HEK293 (cell line): ENCODE results near the gene SNCG.

ENCODE experiments used
- ATF2 ChIP-seq: fragments of 450-650 bp; formaldehyde crosslinking; IDR thresholded peaks from 2 replicates; pipeline ENCODE4 v1.5.1; 2016; ENCODE audit warnings: missing biosample characterization, missing genetic modification characterization, low read depth
- GLI2 ChIP-seq: fragments of 450-650 bp; formaldehyde crosslinking; IDR thresholded peaks from 2 replicates; pipeline ENCODE4; 2017; ENCODE audit warnings: missing biosample characterization, missing genetic modification characterization, low read depth, borderline replicate concordance
- HOXD13 ChIP-seq: sonication (generic); formaldehyde crosslinking; IDR thresholded peaks from 2 replicates; pipeline ENCODE4 v1.8.0; 2022; ENCODE audit warnings: missing genetic modification reagents, borderline replicate concordance
- IKZF3 ChIP-seq: fragments of 450-650 bp; IDR thresholded peaks from 2 replicates; pipeline ENCODE4 v1.5.0; 2018; ENCODE audit warnings: missing biosample characterization, mild to moderate bottlenecking, missing genetic modification characterization, moderate library complexity
- KLF1 ChIP-seq: fragments of 450-650 bp; formaldehyde crosslinking; IDR thresholded peaks from 2 replicates; pipeline ENCODE4 v1.5.1; 2016; ENCODE audit warnings: missing biosample characterization, missing genetic modification characterization
- KLF16 ChIP-seq: fragments of 450-650 bp; formaldehyde crosslinking; IDR thresholded peaks from 2 replicates; pipeline ENCODE4 v1.5.1; 2017; ENCODE audit warnings: missing biosample characterization, missing genetic modification characterization
- PRDM1 ChIP-seq: fragments of 450-650 bp; formaldehyde crosslinking; IDR thresholded peaks from 2 replicates; pipeline ENCODE4; 2016; ENCODE audit warnings: missing biosample characterization, missing genetic modification characterization
- PRDM10 ChIP-seq: fragments of 450-650 bp; formaldehyde crosslinking; IDR thresholded peaks from 2 replicates; pipeline ENCODE4 v1.5.1; 2016; ENCODE audit warnings: missing biosample characterization, missing genetic modification characterization
- REPIN1 ChIP-seq: fragments of 450-650 bp; formaldehyde crosslinking; IDR thresholded peaks from 2 replicates; pipeline ENCODE4 v1.5.1; 2017; ENCODE audit warnings: missing biosample characterization, missing genetic modification characterization, low read depth
- TCF7L2 ChIP-seq: IDR thresholded peaks from 2 replicates; pipeline ENCODE4 v1.6.1; 2011; ENCODE audit warnings: low read depth, mild to moderate bottlenecking, inconsistent platforms, low read length, moderate library complexity, borderline replicate concordance
- ZIC2 ChIP-seq: fragments of 450-650 bp; formaldehyde crosslinking; IDR thresholded peaks from 2 replicates; pipeline ENCODE4 v1.5.1; 2016; ENCODE audit warnings: missing biosample characterization, missing genetic modification characterization
- ZNF10 ChIP-seq: fragments of 450-650 bp; formaldehyde crosslinking; IDR thresholded peaks from 2 replicates; pipeline ENCODE4 v1.5.1; 2017; ENCODE audit warnings: missing biosample characterization, missing genetic modification characterization
- ZNF138 ChIP-seq: fragments of 450-650 bp; formaldehyde crosslinking; IDR thresholded peaks from 2 replicates; pipeline ENCODE4 v1.5.1; 2016; ENCODE audit warnings: missing biosample characterization, missing genetic modification characterization, borderline replicate concordance
- ZNF16 ChIP-seq: fragments of 450-650 bp; formaldehyde crosslinking; IDR thresholded peaks from 2 replicates; pipeline ENCODE4 v1.5.1; 2016; ENCODE audit warnings: low read depth, missing biosample characterization, missing genetic modification characterization
- ZNF23 ChIP-seq: fragments of 450-650 bp; formaldehyde crosslinking; IDR thresholded peaks from 2 replicates; pipeline ENCODE4 v1.5.1; 2016; ENCODE audit warnings: missing biosample characterization, missing genetic modification characterization, borderline replicate concordance
- ZNF24 ChIP-seq: fragments of 450-650 bp; formaldehyde crosslinking; IDR thresholded peaks from 2 replicates; pipeline ENCODE4 v1.5.1; 2016; ENCODE audit warnings: missing biosample characterization, missing genetic modification characterization
- ZNF248 ChIP-seq: fragments of 450-650 bp; formaldehyde crosslinking; IDR thresholded peaks from 2 replicates; pipeline ENCODE4 v1.5.1; 2017; ENCODE audit warnings: missing biosample characterization, missing genetic modification characterization
- ZNF274 ChIP-seq, 2 experiments: fragments of 200-500 bp in 1 of 2; fragments of 450-650 bp in 1 of 2; sonication (Bioruptor generic) in 1 of 2; formaldehyde crosslinking in 1 of 2; IDR thresholded peaks; 2 replicates each; pipeline versions ENCODE4 v1.5.1 to v1.6.1; 2014 to 2016; ENCODE audit warnings: borderline replicate concordance in 1 of 2, inconsistent platforms in 1 of 2, low read length in 1 of 2, missing biosample characterization in 1 of 2, missing genetic modification characterization in 1 of 2
- ZNF280C ChIP-seq: fragments of 450-650 bp; formaldehyde crosslinking; IDR thresholded peaks from 2 replicates; pipeline ENCODE4 v1.5.1; 2016; ENCODE audit warnings: missing biosample characterization, missing genetic modification characterization
- ZNF362 ChIP-seq: fragments of 450-650 bp; formaldehyde crosslinking; IDR thresholded peaks from 2 replicates; pipeline ENCODE4 v1.5.1; 2016; ENCODE audit warnings: missing biosample characterization, missing genetic modification characterization
- ZNF394 ChIP-seq: fragments of 450-650 bp; formaldehyde crosslinking; IDR thresholded peaks from 2 replicates; pipeline ENCODE4 v1.5.1; 2016; ENCODE audit warnings: missing biosample characterization, missing genetic modification characterization, mild to moderate bottlenecking, moderate library complexity, borderline replicate concordance
- ZNF488 ChIP-seq: fragments of 450-650 bp; formaldehyde crosslinking; IDR thresholded peaks from 2 replicates; pipeline ENCODE4 v1.5.1; 2016; ENCODE audit warnings: missing biosample characterization, missing genetic modification characterization
- ZNF513 ChIP-seq: fragments of 450-650 bp; IDR thresholded peaks from 2 replicates; pipeline ENCODE4 v1.5.1; 2018; ENCODE audit warnings: missing biosample characterization, missing genetic modification characterization
- ZNF548 ChIP-seq: fragments of 450-650 bp; formaldehyde crosslinking; IDR thresholded peaks from 2 replicates; pipeline ENCODE4 v1.5.1; 2016; ENCODE audit warnings: missing biosample characterization, missing genetic modification characterization
- ZNF558 ChIP-seq: fragments of 450-650 bp; formaldehyde crosslinking; IDR thresholded peaks from 2 replicates; pipeline ENCODE4 v1.5.1; 2016; ENCODE audit warnings: missing biosample characterization, missing genetic modification characterization
- ZNF76 ChIP-seq: fragments of 450-650 bp; formaldehyde crosslinking; IDR thresholded peaks from 2 replicates; pipeline ENCODE4; 2016; ENCODE audit warnings: low read depth, missing biosample characterization, missing genetic modification characterization, borderline replicate concordance
- ZNF830 ChIP-seq: fragments of 450-650 bp; IDR thresholded peaks from 2 replicates; pipeline ENCODE4 v1.5.0; 2018; ENCODE audit warnings: missing biosample characterization, missing genetic modification characterization, low read depth, mild to moderate bottlenecking, moderate library complexity

Gene SNCG

GRCh38 chr10:86960003-86960862 lies 1.8 kb downstream of the SNCG start (continued):
- no peak for TF ChIP-seq ZNF513 (tag by site-specific recombination)
- no peak for TF ChIP-seq ZNF280C (tag by site-specific recombination)
- TF ChIP-seq ZNF10 (tag by site-specific recombination): no peak
- no peak for TF ChIP-seq ZNF248 (tag by site-specific recombination)
- TF ChIP-seq KLF16 (tag by site-specific recombination): peak; percentile 70
- TF ChIP-seq ZNF24 (tag by site-specific recombination): no peak
- no peak for TF ChIP-seq ZNF23 (tag by site-specific recombination)
- TF ChIP-seq ATF2: no peak
- TF ChIP-seq GLI2: no peak
- no peak for TF ChIP-seq ZNF274 (IDR thresholded peaks at IDR 0.05; ENCODE audit: low read length)
- no peak for TF ChIP-seq ZNF274 (tag by site-specific recombination; IDR thresholded peaks at IDR 0.05; ENCODE audit: borderline replicate concordance)
- TF ChIP-seq ZNF558 (tag by site-specific recombination): no peak
- TF ChIP-seq ZIC2 (tag by site-specific recombination): peak; percentile 67
- no peak for TF ChIP-seq REPIN1 (tag by site-specific recombination)
- no peak for TF ChIP-seq ZNF362
- TF ChIP-seq PRDM10 (tag by site-specific recombination): no peak
- no peak for TF ChIP-seq ZNF830
- no peak for TF ChIP-seq ZNF16 (tag by site-specific recombination)
- TF ChIP-seq HOXD13 (CRISPR knock-in tag): no peak
- TF ChIP-seq KLF1: peak; percentile 90
- TF ChIP-seq PRDM1: no peak
- no peak for TF ChIP-seq ZNF488
- no peak for TF ChIP-seq ZNF394 (tag by site-specific recombination)
- no peak for TF ChIP-seq ZNF138 (tag by site-specific recombination)
- TF ChIP-seq TCF7L2: no peak
- TF ChIP-seq ZNF76: no peak
- TF ChIP-seq ZNF548 (tag by site-specific recombination): no peak
- TF ChIP-seq IKZF3 (tag by site-specific recombination): no peak
